GM12878 (cell line): Measurements from ENCODE around the gene ATP8A1. TPM values are rescaled to one million over a fixed set of nuclear protein-coding genes. Genes with fewer than 3 reads are reported as not detected.

Experiments
- ATAC-seq: fragments of 200-7000 bp; cut with Tn5 transposase; 3 replicates; pipeline ENCODE4 v1.9.1; 2020; ENCODE audit warnings: mild to moderate bottlenecking, moderate library complexity
- BruUV-seq: library from RNA; stranded (reverse); fragments of 400-500 nt; replicated peaks from 2 replicates; lab custom pipeline; 2021; lab: Mats Ljungman, UMichigan
- CTCF ChIA-PET: fragments of 300-600 bp; sonication (Branson Sonifier 250); formaldehyde crosslinking; extraction: SDS; loops from one replicate; lab custom pipeline; 2021; ENCODE audit warnings: inconsistent platforms; lab: Yijun Ruan, JAX
- POLR2A ChIA-PET: fragments of 350-600 bp; formaldehyde crosslinking; extraction: SDS; loops from one replicate; lab custom pipeline; 2021; ENCODE audit warnings: inconsistent platforms; lab: Charles Lee
- RAD21 ChIA-PET: fragments of 300-600 bp; sonication (Branson Sonifier 250); formaldehyde crosslinking; loops from one replicate; lab custom pipeline; 2023; ENCODE audit warnings: antibody characterized with exemption; ENCODE audit not compliant: unreplicated experiment; lab: Charles Lee
- SMC1A ChIA-PET: fragments of 300-600 bp; sonication (Branson Sonifier 250); formaldehyde crosslinking; loops from one replicate; lab custom pipeline; 2023; ENCODE audit not compliant: unreplicated experiment, uncharacterized antibody; lab: Charles Lee
- DNase-seq: peaks from one replicate; pipeline ENCODE4 v3.0.0-alpha.2; 2011; ENCODE audit warnings: low read depth, low spot score
- FAIRE-seq: peaks from 3 replicates; lab custom pipeline; 2011; peaks lifted over from hg19 to GRCh38; lab: Jason Lieb, UNC
- H2AFZ ChIP-seq: 2 replicates; pipeline ENCODE4 v1.6.0; 2011; ENCODE audit warnings: low read depth, low read length, control low read depth; ENCODE audit not compliant: control insufficient read depth
- H3K27ac ChIP-seq: 2 replicates; pipeline ENCODE4 v1.5.1; 2011; ENCODE audit warnings: control low read depth; ENCODE audit not compliant: control insufficient read depth, insufficient read depth
- H3K27me3 ChIP-seq, 2 experiments: replicated peaks in 1 of 2; 2 replicates each; pipeline versions ENCODE4 v1.6.0 to v1.6.1; 2011; ENCODE audit warnings: low read length in 1 of 2; ENCODE audit not compliant: control insufficient read depth in 2 of 2, insufficient read depth in 2 of 2
- H3K36me3 ChIP-seq, 2 experiments: 2 replicates each; pipeline ENCODE4 v1.5.1; 2011; ENCODE audit warnings: low read length in 1 of 2; ENCODE audit not compliant: control insufficient read depth in 2 of 2, insufficient read depth in 2 of 2
- H3K4me1 ChIP-seq: 2 replicates; pipeline ENCODE4 v1.6.1; 2011; ENCODE audit warnings: mild to moderate bottlenecking, low read length, moderate library complexity, mixed read lengths; ENCODE audit not compliant: control insufficient read depth, insufficient read depth
- H3K4me2 ChIP-seq: 2 replicates; pipeline ENCODE4 v1.6.0; 2011; ENCODE audit warnings: control low read depth; ENCODE audit not compliant: control insufficient read depth, insufficient read depth
- H3K4me3 ChIP-seq: fragments of 200-600 bp; sonication (generic); 2 replicates; pipeline ENCODE4 v1.5.1; 2016
- H3K79me2 ChIP-seq: 2 replicates; pipeline ENCODE4 v1.6.0; 2011; ENCODE audit warnings: low read length; ENCODE audit not compliant: control insufficient read depth, insufficient read depth
- H3K9ac ChIP-seq: 2 replicates; pipeline ENCODE4 v1.8.0; 2011; ENCODE audit warnings: low read length, control low read depth, mixed read lengths; ENCODE audit not compliant: control insufficient read depth, insufficient read depth
- H3K9me3 ChIP-seq: replicated peaks from 3 replicates; pipeline ENCODE4 v1.5.1; 2011; ENCODE audit warnings: mild to moderate bottlenecking, low read length; ENCODE audit not compliant: control insufficient read depth, insufficient read depth
- H4K20me1 ChIP-seq: 2 replicates; pipeline ENCODE4 v1.6.0; 2011; ENCODE audit not compliant: control insufficient read depth, insufficient read depth
- MYB ChIP-seq: fragments of 150-350 bp; IDR thresholded peaks from 2 replicates; pipeline ENCODE4 v1.6.1; 2014; ENCODE audit warnings: mild to moderate bottlenecking, low read depth, low read length, borderline replicate concordance
- NFIC ChIP-seq: IDR thresholded peaks from 2 replicates; pipeline ENCODE4 v1.6.1; 2012; ENCODE audit warnings: low read depth, mild to moderate bottlenecking, inconsistent platforms, low read length, moderate library complexity
- RBBP5 ChIP-seq: fragments of 200-600 bp; sonication (generic); conservative IDR thresholded peaks from 2 replicates; pipeline ENCODE4 v1.6.1; 2016
- RELB ChIP-seq: fragments of 450-650 bp; IDR thresholded peaks from 2 replicates; pipeline ENCODE4 v1.6.1; 2017; ENCODE audit warnings: low read depth, mild to moderate bottlenecking, moderate library complexity
- REST ChIP-seq: IDR thresholded peaks from 2 replicates; pipeline ENCODE4 v1.6.1; 2012; ENCODE audit warnings: mild to moderate bottlenecking, low read depth, low read length
- SMAD5 ChIP-seq: IDR thresholded peaks from 2 replicates; pipeline ENCODE4 v1.6.1; 2016; ENCODE audit warnings: antibody characterized with exemption, low read depth
- WGBS: methylation state at CpG from one replicate; pipeline ENCODE4 v1.1.6; 2016; ENCODE audit warnings: low lambda C conversion rate; ENCODE audit not compliant: insufficient replicate concordance, insufficient coverage; ENCODE audit errors: missing lambda C conversion rate; 5-methylcytosine and 5-hydroxymethylcytosine counted together
- in situ Hi-C: fragments of 300-500 bp; cut with MboI; formaldehyde crosslinking; loops from 9 replicates; pipeline ENCODE4 v1.14.3; 2018; ENCODE audit warnings: mixed read lengths
- intact Hi-C: fragments of 100-400 bp; cut with micrococcal nuclease; formaldehyde crosslinking; loops from one replicate; pipeline ENCODE4 v1.14.2; 2022; ENCODE audit not compliant: unreplicated experiment
- polyA plus RNA-seq, 11 experiments: library from polyadenylated mRNA; depleted of rRNA in 4 of 11; unstranded in 6 of 11; stranded (reverse) in 5 of 11; fragments of >200 nt; fragmentation: Nextera tagmentation in 4 of 11; fragmentation: Illumina TruSeq in 1 of 11; extraction: Ambion mirVana in 4 of 11; extraction: Trizol in 1 of 11; gene quantifications; 1 replicate in 1 of 11; 2 replicates in 10 of 11; pipeline versions ENCODE4 v1.2.1 to v1.2.3, GENCODE V29; 2011 to 2016; ENCODE audit warnings: inconsistent platforms in 2 of 11, missing spikeins in 2 of 11, low read depth in 1 of 11
- total RNA-seq, 4 experiments: library from RNA; depleted of rRNA in 3 of 4; stranded (reverse); fragments of >200 nt in 3 of 4; fragmentation: Illumina TruSeq in 1 of 4; extraction: Trizol in 1 of 4; gene quantifications; 2 replicates each; pipeline versions ENCODE4 v1.2.1 to v1.2.3, GENCODE V29; 2013 to 2021
- TF ChIP-seq, protein P1 (sequence below): fragments of 450-650 bp; IDR thresholded peaks from 2 replicates; pipeline ENCODE4 v1.6.1; 2017; ENCODE audit warnings: mild to moderate bottlenecking, moderate library complexity
- TF ChIP-seq, protein P2 (sequence below): fragments of 450-650 bp; IDR thresholded peaks from 2 replicates; pipeline ENCODE4 v1.6.1; 2016; ENCODE audit warnings: mild to moderate bottlenecking
- TF ChIP-seq, protein P3 (sequence below): fragments of 450-650 bp; IDR thresholded peaks from 2 replicates; pipeline ENCODE4 v1.6.1; 2018; ENCODE audit warnings: borderline replicate concordance, mild to moderate bottlenecking; ENCODE audit not compliant: partially characterized antibody

ATP8A1 gene
- total and polyA plus RNA-seq, 10 of the 15 experiments (the other 5 are each of a cell fraction or from before 2014, with no cell fraction given) = 9.0 to 116 (median 37.3) TPM

DNA sequence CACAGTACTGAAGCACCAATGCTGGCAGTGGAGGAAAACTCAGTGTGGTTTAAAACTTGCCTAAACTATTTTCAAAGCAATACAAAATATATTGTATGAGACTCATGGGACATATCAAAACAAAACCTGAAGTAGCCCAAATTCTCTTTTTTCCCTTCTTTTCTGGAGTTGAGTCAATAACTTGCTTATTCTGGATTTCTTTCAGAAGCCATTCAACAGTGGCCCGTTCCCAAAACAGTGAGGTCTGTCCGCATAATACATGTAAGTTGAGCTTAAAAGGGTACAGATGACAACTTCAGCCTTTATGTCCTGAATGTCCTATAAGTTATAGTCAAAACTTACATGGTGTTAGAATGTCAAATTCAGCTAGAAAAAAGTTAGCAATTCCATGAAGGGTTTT, 158.9 kb downstream of the ATP8A1 start:
- Histone ChIP-seq H3K79me2 (no peaks in the 10 kb centered on the region), H3K27ac (no peak overlapping the region), H3K36me3 (peaks cover 5 to 20% of the 10 kb centered on the region in 2 experiments), H3K4me1 (no peaks in the 10 kb centered on the region), H3K4me3 (no peak overlapping the region), H3K27me3 (no peaks in the 10 kb centered on the region), H4K20me1 (no peaks in the 10 kb centered on the region), H2AFZ (no peak overlapping the region), H3K9ac (no peak overlapping the region), H3K4me2 (no peak overlapping the region), H3K9me3 (no peaks in the 10 kb centered on the region)
- BruUV-seq = no TSS peak
- intact Hi-C loops (no loop called here), in situ Hi-C loops (no loop called here)
- ChIA-PET POLR2A (interaction anchor here (0.6 to 1.4 kb wide), 2 partner anchors 9 to 99 kb away, joined by 3 to 5 read pairs; no protein-coding TSS in a partner anchor), SMC1A (interaction anchor here (0.5 to 5.5 kb wide), 8 partner anchors 9 to 162 kb away, joined by 3 to 30 read pairs (median 4); no protein-coding TSS in a partner anchor), RAD21 (no interaction called here), CTCF (interaction anchor here (1.7 to 2.6 kb wide), 4 partner anchors 9 to 218 kb away, joined by 4 to 11 read pairs (median 6); no protein-coding TSS in a partner anchor)
- FAIRE-seq (no peak), DNase-seq (no peak), ATAC-seq (no peak)
- WGBS = 100% methylated on average over 2 of the region's 2 CpGs
- TF ChIP-seq MYB (no peak), REST (no peak), NFIC (no peak), RELB (no peak), SMAD5 (no peak), RBBP5 (no peak)
- TF ChIP-seq, protein P1, sequence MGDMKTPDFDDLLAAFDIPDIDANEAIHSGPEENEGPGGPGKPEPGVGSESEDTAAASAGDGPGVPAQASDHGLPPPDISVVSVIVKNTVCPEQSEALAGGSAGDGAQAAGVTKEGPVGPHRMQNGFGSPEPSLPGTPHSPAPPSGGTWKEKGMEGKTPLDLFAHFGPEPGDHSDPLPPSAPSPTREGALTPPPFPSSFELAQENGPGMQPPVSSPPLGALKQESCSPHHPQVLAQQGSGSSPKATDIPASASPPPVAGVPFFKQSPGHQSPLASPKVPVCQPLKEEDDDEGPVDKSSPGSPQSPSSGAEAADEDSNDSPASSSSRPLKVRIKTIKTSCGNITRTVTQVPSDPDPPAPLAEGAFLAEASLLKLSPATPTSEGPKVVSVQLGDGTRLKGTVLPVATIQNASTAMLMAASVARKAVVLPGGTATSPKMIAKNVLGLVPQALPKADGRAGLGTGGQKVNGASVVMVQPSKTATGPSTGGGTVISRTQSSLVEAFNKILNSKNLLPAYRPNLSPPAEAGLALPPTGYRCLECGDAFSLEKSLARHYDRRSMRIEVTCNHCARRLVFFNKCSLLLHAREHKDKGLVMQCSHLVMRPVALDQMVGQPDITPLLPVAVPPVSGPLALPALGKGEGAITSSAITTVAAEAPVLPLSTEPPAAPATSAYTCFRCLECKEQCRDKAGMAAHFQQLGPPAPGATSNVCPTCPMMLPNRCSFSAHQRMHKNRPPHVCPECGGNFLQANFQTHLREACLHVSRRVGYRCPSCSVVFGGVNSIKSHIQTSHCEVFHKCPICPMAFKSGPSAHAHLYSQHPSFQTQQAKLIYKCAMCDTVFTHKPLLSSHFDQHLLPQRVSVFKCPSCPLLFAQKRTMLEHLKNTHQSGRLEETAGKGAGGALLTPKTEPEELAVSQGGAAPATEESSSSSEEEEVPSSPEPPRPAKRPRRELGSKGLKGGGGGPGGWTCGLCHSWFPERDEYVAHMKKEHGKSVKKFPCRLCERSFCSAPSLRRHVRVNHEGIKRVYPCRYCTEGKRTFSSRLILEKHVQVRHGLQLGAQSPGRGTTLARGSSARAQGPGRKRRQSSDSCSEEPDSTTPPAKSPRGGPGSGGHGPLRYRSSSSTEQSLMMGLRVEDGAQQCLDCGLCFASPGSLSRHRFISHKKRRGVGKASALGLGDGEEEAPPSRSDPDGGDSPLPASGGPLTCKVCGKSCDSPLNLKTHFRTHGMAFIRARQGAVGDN = no peak
- TF ChIP-seq, protein P2, sequence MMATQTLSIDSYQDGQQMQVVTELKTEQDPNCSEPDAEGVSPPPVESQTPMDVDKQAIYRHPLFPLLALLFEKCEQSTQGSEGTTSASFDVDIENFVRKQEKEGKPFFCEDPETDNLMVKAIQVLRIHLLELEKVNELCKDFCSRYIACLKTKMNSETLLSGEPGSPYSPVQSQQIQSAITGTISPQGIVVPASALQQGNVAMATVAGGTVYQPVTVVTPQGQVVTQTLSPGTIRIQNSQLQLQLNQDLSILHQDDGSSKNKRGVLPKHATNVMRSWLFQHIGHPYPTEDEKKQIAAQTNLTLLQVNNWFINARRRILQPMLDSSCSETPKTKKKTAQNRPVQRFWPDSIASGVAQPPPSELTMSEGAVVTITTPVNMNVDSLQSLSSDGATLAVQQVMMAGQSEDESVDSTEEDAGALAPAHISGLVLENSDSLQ = no peak
- TF ChIP-seq, protein P3, sequence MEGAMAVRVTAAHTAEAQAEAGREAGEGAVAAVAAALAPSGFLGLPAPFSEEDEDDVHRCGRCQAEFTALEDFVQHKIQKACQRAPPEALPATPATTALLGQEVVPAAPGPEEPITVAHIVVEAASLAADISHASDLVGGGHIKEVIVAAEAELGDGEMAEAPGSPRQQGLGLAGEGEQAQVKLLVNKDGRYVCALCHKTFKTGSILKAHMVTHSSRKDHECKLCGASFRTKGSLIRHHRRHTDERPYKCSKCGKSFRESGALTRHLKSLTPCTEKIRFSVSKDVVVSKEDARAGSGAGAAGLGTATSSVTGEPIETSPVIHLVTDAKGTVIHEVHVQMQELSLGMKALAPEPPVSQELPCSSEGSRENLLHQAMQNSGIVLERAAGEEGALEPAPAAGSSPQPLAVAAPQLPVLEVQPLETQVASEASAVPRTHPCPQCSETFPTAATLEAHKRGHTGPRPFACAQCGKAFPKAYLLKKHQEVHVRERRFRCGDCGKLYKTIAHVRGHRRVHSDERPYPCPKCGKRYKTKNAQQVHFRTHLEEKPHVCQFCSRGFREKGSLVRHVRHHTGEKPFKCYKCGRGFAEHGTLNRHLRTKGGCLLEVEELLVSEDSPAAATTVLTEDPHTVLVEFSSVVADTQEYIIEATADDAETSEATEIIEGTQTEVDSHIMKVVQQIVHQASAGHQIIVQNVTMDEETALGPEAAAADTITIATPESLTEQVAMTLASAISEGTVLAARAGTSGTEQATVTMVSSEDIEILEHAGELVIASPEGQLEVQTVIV = no peak
